Gastrocnemius medialis (tissue), 4 donors: ENCODE measurements around the gene BMP7. TPM values are rescaled to one million over a fixed set of nuclear protein-coding genes. Genes with fewer than 3 reads are reported as not detected.
"Not testable (repeated sequence)": the region's sequence is repeated elsewhere in the genome, so short reads cannot be mapped to it uniquely, and the experiment has no call there.

Experiments used
- ATAC-seq, 2 donors: fragments of 150-250 bp; one replicate each; pipeline ENCODE4 v1.9.1; 2016
- DNase-seq, 2 donors: peaks; one replicate each; pipeline ENCODE4 v3.0.0-alpha.2; 2019
- H3K27ac ChIP-seq, 4 donors: fragments of 200-600 bp; sonication (generic); 1 replicate in 1 of 4; 2 replicates in 3 of 4; pipeline ENCODE4 v1.5.1; 2016 to 2018; ENCODE audit warnings: mild to moderate bottlenecking in 2 of 4, moderate library complexity in 1 of 4
- H3K27me3 ChIP-seq, 3 donors: fragments of 200-600 bp; sonication (generic) in 2 of 3; 1 replicate in 1 of 3; 2 replicates in 2 of 3; pipeline versions ENCODE4 v1.5.1 to v1.6.0; 2016 to 2019; ENCODE audit warnings: mild to moderate bottlenecking in 1 of 3, moderate library complexity in 1 of 3
- H3K36me3 ChIP-seq, 2 donors: fragments of 200-600 bp; sonication (generic) in 1 of 2; one replicate each; pipeline ENCODE4 v1.5.1; 2017 to 2018
- H3K4me1 ChIP-seq, 2 donors: fragments of 200-600 bp; sonication (generic) in 1 of 2; one replicate each; pipeline ENCODE4 v1.5.1; 2016 to 2017; ENCODE audit warnings: mild to moderate bottlenecking in 2 of 2
- H3K4me3 ChIP-seq, 4 donors: fragments of 200-600 bp; sonication (generic) in 3 of 4; 1 replicate in 1 of 4; 2 replicates in 3 of 4; pipeline ENCODE4 v1.5.1; 2016 to 2019; ENCODE audit warnings: mild to moderate bottlenecking in 2 of 4
- H3K9me3 ChIP-seq, 3 donors: fragments of 200-600 bp; sonication (generic) in 2 of 3; 1 replicate in 1 of 3; 2 replicates in 2 of 3; pipeline ENCODE4 v1.5.1; 2016 to 2019
- CTCF ChIP-seq, 5 experiments: fragments of 450-650 bp in 3 of 5; fragments of 200-600 bp in 2 of 5; sonication (generic) in 2 of 5; IDR thresholded peaks in 4 of 5; conservative IDR thresholded peaks in 1 of 5; 1 replicate in 4 of 5; 2 replicates in 1 of 5; pipeline ENCODE4 v1.5.1; 2016 to 2019; ENCODE audit warnings: antibody characterized with exemption in 5 of 5, mild to moderate bottlenecking in 3 of 5, moderate library complexity in 3 of 5
- POLR2A ChIP-seq, 2 donors: fragments of 450-650 bp; IDR thresholded peaks; one replicate each; pipeline ENCODE4 v1.6.1; 2017; ENCODE audit warnings: antibody characterized with exemption in 2 of 2, mild to moderate bottlenecking in 2 of 2, moderate library complexity in 2 of 2
- in situ Hi-C, 4 donors: fragments of 200-750 bp; cut with MboI; loops; one replicate each; pipeline versions ENCODE4 v1.15.0 to v1.8.0; 2017; ENCODE audit warnings: low sequenced_read_pairs in 4 of 4
- intact Hi-C: fragments of 100-400 bp; cut with DNase I; formaldehyde crosslinking; loops from one replicate; pipeline ENCODE4 v1.15.1; 2023; ENCODE audit warnings: low total_unique reads
- total RNA-seq, 4 donors: library from RNA; depleted of rRNA; stranded (reverse); fragments of >200 nt; gene quantifications; one replicate each; pipeline versions ENCODE4 v1.1.0 to v1.2.3, GENCODE V29; 2016

BMP7 gene
- total RNA-seq, 4 donors from 2014 or later = 0.52 TPM; not detected in 3

DNA sequence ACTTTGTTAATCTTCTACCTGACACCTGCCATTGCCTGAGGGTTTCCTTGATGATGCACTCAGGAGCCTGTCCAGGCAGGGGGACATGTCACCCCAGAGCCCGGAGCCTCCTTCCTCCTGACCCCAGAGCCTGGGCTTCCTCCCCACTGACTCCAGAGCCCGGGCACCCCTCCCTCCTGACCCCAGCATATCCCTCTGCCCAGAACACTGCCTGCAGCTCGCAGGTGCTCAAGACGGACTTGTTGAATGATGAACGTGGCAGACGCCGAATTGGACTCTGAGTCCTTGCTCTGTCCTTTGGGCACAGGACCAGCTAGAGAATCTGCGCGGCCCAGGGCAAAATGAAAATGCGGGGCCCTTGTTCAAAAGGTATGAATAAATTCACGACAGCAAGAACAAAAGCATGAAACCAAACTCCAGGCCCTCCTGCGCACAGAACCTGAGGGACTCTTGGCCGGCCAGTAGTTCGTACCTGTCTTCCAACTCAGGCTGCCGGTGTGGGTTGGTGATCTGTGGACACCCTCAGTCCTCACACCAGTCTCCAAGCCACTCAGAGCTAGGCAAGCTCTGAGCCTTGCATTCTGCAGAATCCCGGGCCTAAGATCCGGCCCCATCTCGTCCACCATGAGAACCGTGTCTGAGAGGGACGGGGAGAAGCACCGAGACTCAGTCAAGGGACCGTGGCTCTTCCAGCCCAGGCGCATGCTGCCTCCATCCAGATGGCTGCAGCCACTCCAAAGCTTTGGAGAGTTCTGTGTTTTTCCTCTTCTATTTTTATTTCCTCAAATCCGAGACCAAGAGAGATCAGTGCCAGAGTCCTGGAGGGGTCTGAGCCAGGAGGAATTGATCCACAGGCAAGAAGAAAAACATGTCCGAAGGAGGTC is 104.7 kb downstream of the BMP7 start:
- no peaks in the 10 kb centered on the region for H3K36me3 ChIP-seq
- H3K4me3 ChIP-seq = no peak overlapping the region
- DNase-seq (no peak), ATAC-seq (no peak)
- in situ Hi-C loops = no loop called here
- no peaks in the 10 kb centered on the region for H3K27me3 ChIP-seq
- intact Hi-C loops = no loop called here
- no peaks in the 10 kb centered on the region for H3K4me1 ChIP-seq
- TF ChIP-seq POLR2A (IDR thresholded peaks at IDR 0.05) = no peak
- TF ChIP-seq CTCF (IDR thresholded peaks at IDR 0.05 in 4 of 5, conservative IDR thresholded peaks at IDR 0.05 in 1 of 5) = no peak
- H3K27ac ChIP-seq = no peak overlapping the region
- H3K9me3 ChIP-seq = no peaks in the 10 kb centered on the region

DNA sequence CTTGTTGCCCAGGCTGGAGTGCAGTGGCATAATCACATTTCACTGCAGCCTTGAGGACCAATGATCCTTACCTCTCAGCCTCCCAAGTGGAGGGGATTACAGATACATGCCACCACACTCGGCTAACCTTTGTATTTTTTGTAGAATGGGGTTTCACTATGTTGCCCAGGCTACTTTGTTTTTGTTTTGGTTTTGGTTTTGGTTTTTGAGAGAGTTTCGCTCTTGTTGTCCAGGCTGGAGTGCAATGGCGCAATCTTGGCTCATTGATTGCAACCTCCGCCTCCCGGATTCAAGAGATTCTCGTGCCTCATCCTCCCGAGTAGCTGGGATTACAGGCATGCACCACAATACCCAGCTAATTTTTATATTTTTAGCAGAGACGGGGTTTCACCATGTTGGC is 105.5 kb downstream of the BMP7 start:
- Histone ChIP-seq H3K27me3 (no peaks in the 10 kb centered on the region), H3K4me1 (no peaks in the 10 kb centered on the region), H3K36me3 (no peaks in the 10 kb centered on the region), H3K4me3 (no peak overlapping the region), H3K27ac (no peak overlapping the region), H3K9me3 (no peaks in the 10 kb centered on the region)
- intact Hi-C loops = no loop called here
- ATAC-seq (no peak), DNase-seq (no peak)
- in situ Hi-C loops = no loop called here
- no peak for TF ChIP-seq CTCF (IDR thresholded peaks at IDR 0.05 in 4 of 5, conservative IDR thresholded peaks at IDR 0.05 in 1 of 5)
- TF ChIP-seq POLR2A (IDR thresholded peaks at IDR 0.05) = no peak

GRCh38 chr20:57159945-57160610 is 106.4 kb downstream of the BMP7 start:
- H3K36me3 ChIP-seq = no peaks in the 10 kb centered on the region
- in situ Hi-C loops (no loop called here), intact Hi-C loops (no loop called here)
- DNase-seq (no peak), ATAC-seq (no peak)
- H3K9me3 ChIP-seq = no peaks in the 10 kb centered on the region
- TF ChIP-seq POLR2A (IDR thresholded peaks at IDR 0.05) = no peak
- no peak for TF ChIP-seq CTCF (IDR thresholded peaks at IDR 0.05 in 4 of 5, conservative IDR thresholded peaks at IDR 0.05 in 1 of 5)
- no peak overlapping the region for H3K4me3 ChIP-seq
- H3K27ac ChIP-seq = no peak overlapping the region
- no peaks in the 10 kb centered on the region for H3K27me3 ChIP-seq
- H3K4me1 ChIP-seq = no peaks in the 10 kb centered on the region

GRCh38 chr20:57159193-57159851 is 107.1 kb downstream of the BMP7 start:
- in situ Hi-C loops = no loop called here
- DNase-seq (no peak), ATAC-seq (no peak)
- H3K27me3 ChIP-seq = no peaks in the 10 kb centered on the region
- H3K36me3 ChIP-seq = no peaks in the 10 kb centered on the region
- no peak for TF ChIP-seq POLR2A (IDR thresholded peaks at IDR 0.05)
- H3K27ac ChIP-seq = no peak overlapping the region
- no peaks in the 10 kb centered on the region for H3K4me1 ChIP-seq
- no peak overlapping the region for H3K4me3 ChIP-seq
- intact Hi-C loops = no loop called here
- H3K9me3 ChIP-seq = no peaks in the 10 kb centered on the region

DNA sequence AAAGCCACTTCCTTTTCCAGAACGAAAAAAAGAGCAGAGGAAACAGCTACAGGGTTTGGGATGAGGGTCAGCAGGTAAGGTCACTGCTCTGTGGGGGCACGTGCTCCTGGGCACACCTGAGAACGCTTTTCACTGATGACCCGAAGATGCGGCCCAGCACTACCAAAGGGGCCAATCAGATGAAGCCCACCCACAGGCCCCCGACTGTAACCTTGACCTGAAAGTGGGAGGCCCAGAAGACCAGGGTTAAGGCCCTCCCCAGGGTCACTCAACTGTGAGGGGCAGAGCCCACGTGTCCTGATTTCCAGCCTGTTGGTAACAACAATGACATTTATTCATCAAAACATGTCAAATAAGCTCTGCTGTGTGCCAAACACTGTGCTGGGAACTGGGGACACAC is 108.0 kb downstream of the BMP7 start:
- intact Hi-C loops (no loop called here), in situ Hi-C loops (no loop called here)
- DNase-seq (no peak), ATAC-seq (no peak)
- no peaks in the 10 kb centered on the region for H3K27me3 ChIP-seq
- no peak overlapping the region for H3K27ac ChIP-seq
- H3K9me3 ChIP-seq = no peaks in the 10 kb centered on the region
- H3K4me3 ChIP-seq = no peak overlapping the region
- TF ChIP-seq CTCF (IDR thresholded peaks at IDR 0.05 in 4 of 5, conservative IDR thresholded peaks at IDR 0.05 in 1 of 5) = no peak
- TF ChIP-seq POLR2A (IDR thresholded peaks at IDR 0.05) = no peak
- H3K36me3 ChIP-seq = no peaks in the 10 kb centered on the region
- H3K4me1 ChIP-seq = no peaks in the 10 kb centered on the region

DNA sequence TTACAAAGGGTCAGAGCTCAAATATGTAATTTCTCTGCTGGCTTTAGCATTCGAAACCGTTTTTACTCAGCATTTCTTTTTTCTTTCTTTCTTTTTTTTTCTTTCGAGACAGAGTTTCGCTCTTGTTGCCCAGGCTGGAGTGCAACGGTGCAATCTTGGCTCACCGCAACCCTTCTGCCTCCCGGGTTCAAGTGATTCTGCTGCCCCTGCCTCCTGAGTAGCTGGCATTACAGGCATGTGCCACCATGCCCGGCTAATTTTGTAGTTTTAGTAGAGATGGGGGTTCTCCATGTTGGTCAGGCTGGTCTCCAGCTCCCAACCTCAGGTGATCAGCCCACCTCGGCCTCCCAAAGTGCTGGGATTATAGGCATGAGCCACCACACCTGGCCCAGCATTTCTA is 108.7 kb downstream of the BMP7 start:
- DNase-seq, in situ Hi-C loops, H3K27ac ChIP-seq, intact Hi-C loops, H3K27me3 ChIP-seq, H3K4me3 ChIP-seq, ATAC-seq, H3K4me1 ChIP-seq, H3K9me3 ChIP-seq, H3K36me3 ChIP-seq: not testable (repeated sequence)
